Nephron (organoid): Measurements from ENCODE around the gene USP5.

Experiments
- H3K27ac Mint-ChIP-seq, 3 experiments: 2 replicates each; pipeline ENCODE4 v1.8.0; 2020; ENCODE audit warnings: mixed read lengths in 3 of 3, mild to moderate bottlenecking in 2 of 3, moderate library complexity in 1 of 3
- H3K27me3 Mint-ChIP-seq: 2 replicates; pipeline ENCODE4 v1.8.0; 2021; ENCODE audit warnings: low read depth, mild to moderate bottlenecking, moderate library complexity, mixed read lengths
- H3K36me3 Mint-ChIP-seq: 2 replicates; pipeline ENCODE4 v1.8.0; 2020; ENCODE audit warnings: low read depth, mixed read lengths
- H3K4me1 Mint-ChIP-seq: 2 replicates; pipeline ENCODE4 v1.8.0; 2020; ENCODE audit warnings: mixed read lengths
- H3K4me3 Mint-ChIP-seq, 3 experiments: 2 replicates each; pipeline ENCODE4 v1.8.0; 2020; ENCODE audit warnings: mild to moderate bottlenecking in 3 of 3, mixed read lengths in 3 of 3, moderate library complexity in 2 of 3
- H3K9me3 Mint-ChIP-seq: 2 replicates; pipeline ENCODE4 v1.8.0; 2020; ENCODE audit warnings: mixed read lengths
- TF ChIP-seq, protein P1 (sequence below), 3 experiments: fragments of 200-600 bp; sonication (generic); IDR thresholded peaks; one replicate each; pipeline ENCODE4 v1.5.0; 2021; ENCODE audit warnings: antibody characterized with exemption in 3 of 3; ENCODE audit not compliant: unreplicated experiment in 3 of 3

Gene USP5

DNA sequence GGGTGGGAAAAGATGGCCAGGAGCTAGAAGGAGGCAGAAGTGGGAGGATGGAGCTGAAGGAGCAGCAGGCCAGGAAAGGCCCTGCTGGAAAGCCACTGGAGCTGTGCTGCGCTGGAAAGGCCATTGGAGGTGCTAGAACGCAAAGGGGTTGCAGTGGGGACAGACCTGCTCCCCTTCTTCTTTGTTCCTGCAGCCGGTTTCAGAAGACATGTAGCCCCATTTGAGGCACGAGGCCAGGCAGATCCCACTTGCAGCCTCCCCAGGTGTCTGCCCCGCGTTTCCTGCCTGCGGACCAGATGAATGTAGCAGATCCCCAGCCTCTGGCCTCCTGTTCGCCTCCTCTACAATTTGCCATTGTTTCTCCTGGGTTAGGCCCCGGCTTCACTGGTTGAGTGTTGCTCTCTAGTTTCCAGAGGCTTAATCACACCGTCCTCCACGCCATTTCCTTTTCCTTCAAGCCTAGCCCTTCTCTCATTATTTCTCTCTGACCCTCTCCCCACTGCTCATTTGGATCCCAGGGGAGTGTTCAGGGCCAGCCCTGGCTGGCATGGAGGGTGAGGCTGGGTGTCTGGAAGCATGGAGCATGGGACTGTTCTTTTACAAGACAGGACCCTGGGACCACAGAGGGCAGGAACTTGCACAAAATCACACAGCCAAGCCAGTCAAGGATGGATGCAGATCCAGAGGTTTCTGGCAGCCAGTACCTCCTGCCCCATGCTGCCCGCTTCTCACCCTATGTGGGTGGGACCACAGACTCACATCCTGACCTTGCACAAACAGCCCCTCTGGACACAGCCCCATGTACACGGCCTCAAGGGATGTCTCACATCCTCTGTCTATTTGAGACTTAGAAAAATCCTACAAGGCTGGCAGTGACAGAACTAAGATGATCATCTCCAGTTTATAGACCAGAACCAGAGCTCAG is 32.6 kb upstream of the USP5 start:
- Mint-ChIP-seq H3K4me1 (peaks cover 42% of the 10 kb centered on the region), H3K27me3 (peaks cover 4% of the 10 kb centered on the region), H3K9me3 (no peaks in the 10 kb centered on the region), H3K4me3 (peak overlapping the region; percentile 61 to 84 (median 66)), H3K27ac (peak overlapping the region; percentile 63 to 98 (median 74)), H3K36me3 (no peaks in the 10 kb centered on the region)
- TF ChIP-seq, protein P1, sequence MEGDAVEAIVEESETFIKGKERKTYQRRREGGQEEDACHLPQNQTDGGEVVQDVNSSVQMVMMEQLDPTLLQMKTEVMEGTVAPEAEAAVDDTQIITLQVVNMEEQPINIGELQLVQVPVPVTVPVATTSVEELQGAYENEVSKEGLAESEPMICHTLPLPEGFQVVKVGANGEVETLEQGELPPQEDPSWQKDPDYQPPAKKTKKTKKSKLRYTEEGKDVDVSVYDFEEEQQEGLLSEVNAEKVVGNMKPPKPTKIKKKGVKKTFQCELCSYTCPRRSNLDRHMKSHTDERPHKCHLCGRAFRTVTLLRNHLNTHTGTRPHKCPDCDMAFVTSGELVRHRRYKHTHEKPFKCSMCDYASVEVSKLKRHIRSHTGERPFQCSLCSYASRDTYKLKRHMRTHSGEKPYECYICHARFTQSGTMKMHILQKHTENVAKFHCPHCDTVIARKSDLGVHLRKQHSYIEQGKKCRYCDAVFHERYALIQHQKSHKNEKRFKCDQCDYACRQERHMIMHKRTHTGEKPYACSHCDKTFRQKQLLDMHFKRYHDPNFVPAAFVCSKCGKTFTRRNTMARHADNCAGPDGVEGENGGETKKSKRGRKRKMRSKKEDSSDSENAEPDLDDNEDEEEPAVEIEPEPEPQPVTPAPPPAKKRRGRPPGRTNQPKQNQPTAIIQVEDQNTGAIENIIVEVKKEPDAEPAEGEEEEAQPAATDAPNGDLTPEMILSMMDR (IDR thresholded peaks at IDR 0.05; ENCODE audit: unreplicated experiment in 3 of 3): no peak

DNA sequence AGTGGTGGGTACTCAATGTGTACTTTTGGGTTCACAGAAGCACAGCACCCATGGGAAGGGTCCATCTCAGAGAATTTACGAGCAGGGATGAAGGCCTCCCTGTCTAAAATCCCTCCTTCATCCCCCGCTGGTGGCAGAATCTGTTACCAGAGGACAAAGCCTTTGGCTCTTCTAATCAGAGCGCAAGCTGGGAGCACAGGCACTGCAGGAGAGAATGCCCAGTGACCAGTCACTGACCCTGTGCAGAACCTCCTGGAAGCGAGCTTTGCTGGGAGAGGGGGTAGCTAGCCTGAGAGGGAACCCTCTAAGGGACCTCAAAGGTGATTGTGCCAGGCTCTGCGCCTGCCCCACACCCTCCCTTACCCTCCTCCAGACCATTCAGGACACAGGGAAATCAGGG is 31.8 kb upstream of the USP5 start:
- TF ChIP-seq, protein P1 (IDR thresholded peaks at IDR 0.05; ENCODE audit: unreplicated experiment in 3 of 3): no peak
- peak overlapping the region; percentile 74 to 98 (median 91) for H3K27ac Mint-ChIP-seq
- peaks cover 4% of the 10 kb centered on the region for H3K36me3 Mint-ChIP-seq
- peaks cover 48% of the 10 kb centered on the region for H3K4me1 Mint-ChIP-seq
- peak overlapping the region; percentile 84 to 86 (median 85) for H3K4me3 Mint-ChIP-seq
- H3K27me3 Mint-ChIP-seq: peaks cover 4% of the 10 kb centered on the region
- no peaks in the 10 kb centered on the region for H3K9me3 Mint-ChIP-seq

DNA sequence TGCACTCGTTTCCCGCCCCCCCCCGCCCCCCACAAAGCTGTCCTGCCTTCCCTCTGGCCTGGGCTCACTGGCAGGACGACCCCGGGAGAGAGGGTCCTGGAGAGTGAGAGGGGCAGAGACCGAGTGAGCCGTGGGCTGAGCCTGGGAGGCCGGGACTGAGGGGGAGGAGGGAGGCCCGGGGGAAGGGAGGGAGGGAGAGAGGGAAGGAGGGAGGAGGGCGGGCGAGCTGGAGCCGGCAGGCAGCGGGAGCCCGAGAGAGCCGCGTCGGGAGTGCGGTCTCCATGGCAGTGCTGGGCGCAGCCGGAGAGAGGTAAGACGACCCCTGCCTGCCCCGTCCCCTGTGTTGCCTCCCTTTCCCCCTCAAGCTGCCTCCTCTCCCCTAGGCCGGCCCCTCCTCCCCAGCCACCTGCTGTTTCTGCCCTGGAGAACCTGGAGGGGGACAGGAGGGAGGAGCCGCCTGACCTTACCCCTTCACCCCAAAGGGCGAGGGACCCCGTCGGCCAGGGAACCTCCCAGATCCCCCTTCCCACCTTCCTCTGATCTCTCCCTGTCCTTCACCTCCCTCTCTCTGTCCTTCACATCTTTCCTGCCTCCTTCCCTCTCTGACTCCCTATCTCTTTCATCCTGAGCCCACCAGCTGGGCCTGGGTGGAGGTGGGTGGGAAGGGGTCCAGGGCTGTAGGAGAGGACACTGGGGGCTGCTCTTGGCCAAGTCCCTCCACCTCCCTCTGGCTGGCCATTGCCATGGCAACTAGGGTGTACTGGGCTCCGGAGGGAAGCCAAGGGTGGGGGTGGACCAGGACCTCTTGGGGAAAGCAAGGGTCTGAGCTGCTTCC is 30.1 kb upstream of the USP5 start, which contains the start of gene GPR162:
GPR162 (plus strand) TSS at position 231 of the 835 bp plus-strand sequence. CDS start 2,078 bp downstream, outside the sequence.
- Mint-ChIP-seq H3K9me3 (no peaks in the 10 kb centered on the region), H3K36me3 (peaks cover 4% of the 10 kb centered on the region), H3K4me3 (peak within 1 kb of the TSS; percentile 84 to 86 (median 85)), H3K27ac (peak within 1 kb of the TSS; percentile 90 to 98 (median 91)), H3K4me1 (peaks cover 57% of the 10 kb centered on the region), H3K27me3 (peaks cover 4% of the 10 kb centered on the region)
- TF ChIP-seq, protein P1 (IDR thresholded peaks at IDR 0.05; ENCODE audit: unreplicated experiment in 3 of 3): no peak

DNA sequence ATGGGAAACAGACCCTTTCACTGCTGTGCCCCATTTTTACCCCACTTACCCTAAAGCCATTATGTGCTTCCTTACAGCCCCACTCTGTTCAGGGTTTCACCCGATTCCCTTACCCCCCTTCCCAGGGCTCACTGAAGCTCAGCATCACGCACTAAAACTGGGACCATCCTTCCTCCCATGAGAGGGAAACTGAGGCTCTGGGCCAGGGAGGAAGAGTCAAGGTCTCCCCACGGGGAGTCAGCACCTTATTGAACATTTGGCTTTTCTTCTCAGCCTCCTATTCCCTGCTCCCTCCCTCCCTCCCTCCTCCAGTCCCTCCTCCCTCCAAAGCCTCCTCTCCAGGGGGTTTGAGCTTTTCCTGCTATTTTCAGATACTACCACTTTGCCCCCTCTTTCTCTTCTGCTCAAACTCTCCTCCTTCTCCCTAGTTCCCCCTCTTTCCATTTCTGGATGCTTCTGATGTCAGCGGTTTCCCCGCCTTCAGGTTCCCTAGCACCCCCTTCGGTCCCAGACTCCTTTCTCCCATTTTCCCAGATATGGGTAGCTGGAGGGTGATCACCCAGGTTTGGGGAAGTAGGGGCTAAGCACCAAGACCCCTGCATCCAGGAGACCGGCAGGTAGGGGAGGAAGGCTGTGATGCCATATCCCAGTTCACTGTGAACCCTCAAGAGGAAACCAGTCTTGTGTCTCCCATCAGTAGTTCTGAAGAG is 29.4 kb upstream of the USP5 start:
- TF ChIP-seq, protein P1 (IDR thresholded peaks at IDR 0.05; ENCODE audit: unreplicated experiment in 3 of 3): no peak
- Mint-ChIP-seq H3K4me3 (peak overlapping the region; percentile 84 to 86 (median 85)), H3K27ac (peak overlapping the region; percentile 61 to 98 (median 69)), H3K9me3 (no peaks in the 10 kb centered on the region), H3K4me1 (peaks cover 62% of the 10 kb centered on the region), H3K27me3 (peaks cover 4% of the 10 kb centered on the region), H3K36me3 (peaks cover 4% of the 10 kb centered on the region)

DNA sequence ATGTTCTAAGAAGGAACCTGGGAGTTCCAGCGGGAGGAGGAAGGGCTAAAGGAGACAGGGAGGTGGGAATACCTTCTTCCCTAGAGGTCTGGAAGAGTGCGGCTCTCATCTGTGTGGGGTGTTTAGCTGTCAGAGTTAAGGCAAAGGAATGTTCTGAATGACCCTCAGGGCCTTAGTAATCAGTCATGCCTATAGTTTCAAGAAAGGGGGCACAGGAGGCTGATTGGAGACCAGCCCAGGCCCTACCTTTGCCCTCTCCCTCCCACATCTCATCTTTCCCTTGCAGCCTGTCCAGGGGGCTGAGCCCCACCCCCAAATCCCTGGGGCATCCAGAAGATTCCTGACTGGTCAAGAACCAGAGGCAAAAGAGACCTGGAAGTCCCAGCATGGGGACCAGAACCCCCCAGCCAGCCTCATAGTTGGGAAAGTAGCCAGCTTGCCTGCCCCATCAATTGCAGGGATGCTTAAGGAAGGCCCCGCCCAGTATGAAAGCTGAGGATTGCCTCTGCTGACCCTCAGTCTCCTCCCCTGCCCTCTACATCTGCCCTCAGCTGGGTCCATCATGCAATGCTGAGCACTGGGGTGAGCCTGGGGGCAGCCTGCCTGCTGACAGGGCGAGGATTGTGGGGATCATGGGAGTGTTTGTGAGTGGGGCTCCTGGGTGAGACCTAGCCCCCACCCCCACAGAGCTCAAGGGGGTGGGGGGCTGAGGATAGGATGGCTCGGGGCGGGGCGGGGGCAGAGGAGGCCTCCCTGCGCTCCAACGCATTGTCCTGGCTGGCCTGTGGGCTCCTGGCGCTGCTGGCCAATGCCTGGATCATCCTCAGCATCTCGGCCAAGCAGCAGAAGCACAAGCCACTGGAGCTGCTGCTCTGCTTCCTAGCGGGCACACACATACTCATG is 28.5 kb upstream of the USP5 start:
- H3K27me3 Mint-ChIP-seq: peaks cover 2% of the 10 kb centered on the region
- H3K27ac Mint-ChIP-seq: peak overlapping the region; percentile 47 to 98 (median 64)
- H3K4me1 Mint-ChIP-seq: peaks cover 63% of the 10 kb centered on the region
- H3K36me3 Mint-ChIP-seq: peaks cover 4% of the 10 kb centered on the region
- H3K4me3 Mint-ChIP-seq: peak overlapping the region; percentile 70 to 85 (median 84)
- H3K9me3 Mint-ChIP-seq: no peaks in the 10 kb centered on the region
- TF ChIP-seq, protein P1 (IDR thresholded peaks at IDR 0.05; ENCODE audit: unreplicated experiment in 3 of 3): no peak
